ENCODE data around the gene PPP1R14D.

PPP1R14D gene

GRCh38 chr15:40825661-40826422, 2.7 kb downstream of the PPP1R14D start:
- no peak overlapping the region for H3K27ac ChIP-seq
- DNase-seq (ENCODE audit: low read depth, low spot score): no peak

GRCh38 chr15:40823572-40824343, 4.8 kb downstream of the PPP1R14D start:
- no peak for DNase-seq (ENCODE audit: low read depth, low spot score)
- H3K27ac ChIP-seq: peak overlapping the region; percentile 56

- no peak overlapping the region for H3K27ac ChIP-seq
- DNase-seq (ENCODE audit: low read depth, low spot score): no peak
Observed at GRCh38 chr15:40821195-40821594, 7.3 kb downstream of the PPP1R14D start.

GRCh38 chr15:40819048-40819447, 9.5 kb downstream of the PPP1R14D start:
- DNase-seq (ENCODE audit: low read depth, low spot score): no peak
- H3K27ac ChIP-seq: no peak overlapping the region

- no peak overlapping the region for H3K27ac ChIP-seq
- no peak for DNase-seq (ENCODE audit: low read depth, low spot score)
Observed at GRCh38 chr15:40815042-40815698, 13.3 kb downstream of the PPP1R14D start.

GRCh38 chr15:40812721-40813425, 15.6 kb downstream of the PPP1R14D start:
- H3K27ac ChIP-seq: no peak overlapping the region
- DNase-seq (ENCODE audit: low read depth, low spot score): no peak

GRCh38 chr15:40808861-40809450, 19.6 kb downstream of the PPP1R14D start:
- DNase-seq (ENCODE audit: low read depth, low spot score): no peak
- H3K27ac ChIP-seq: no peak overlapping the region

GRCh38 chr15:40807888-40808461, 20.5 kb downstream of the PPP1R14D start:
- H3K27ac ChIP-seq: peak overlapping the region; percentile 85
- no peak for DNase-seq (ENCODE audit: low read depth, low spot score)

GRCh38 chr15:40807028-40807887, 21.2 kb downstream of the PPP1R14D start, which contains the start of the genes DNAJC17 and ZFYVE19:
Gene DNAJC17 (minus strand): TSS chr15:40807473. CDS start chr15:40807446, 27 bp downstream.
Gene ZFYVE19 (plus strand): TSS chr15:40807089. CDS start chr15:40807590, 501 bp downstream.
- H3K27ac ChIP-seq: peak within 1 kb of the TSS; percentile 85
- DNase-seq (ENCODE audit: low read depth, low spot score): peak; percentile 88

- no peak for DNase-seq (ENCODE audit: low read depth, low spot score)
- peak overlapping the region; percentile 85 for H3K27ac ChIP-seq
Observed at GRCh38 chr15:40806672-40807027, 21.9 kb downstream of the PPP1R14D start.

GRCh38 chr15:40803688-40804087, 24.8 kb downstream of the PPP1R14D start:
- no peak overlapping the region for H3K27ac ChIP-seq
- no peak for DNase-seq (ENCODE audit: low read depth, low spot score)

GRCh38 chr15:40803076-40803475, 25.4 kb downstream of the PPP1R14D start:
- no peak overlapping the region for H3K27ac ChIP-seq
- no peak for DNase-seq (ENCODE audit: low read depth, low spot score)

GRCh38 chr15:40799523-40799922, 29.0 kb downstream of the PPP1R14D start:
- DNase-seq (ENCODE audit: low read depth, low spot score): no peak
- H3K27ac ChIP-seq: no peak overlapping the region

- peak overlapping the region; percentile 19 for H3K27ac ChIP-seq
- DNase-seq (ENCODE audit: low read depth, low spot score): no peak
Observed at GRCh38 chr15:40796512-40796911, 32.0 kb downstream of the PPP1R14D start.

GRCh38 chr15:40796041-40796440, 32.5 kb downstream of the PPP1R14D start:
- peak overlapping the region; percentile 19 for H3K27ac ChIP-seq
- DNase-seq (ENCODE audit: low read depth, low spot score): no peak

GRCh38 chr15:40793216-40793989, 35.1 kb downstream of the PPP1R14D start:
- peak; percentile 78 for DNase-seq (ENCODE audit: low read depth, low spot score)

GRCh38 chr15:40792394-40792793, 36.1 kb downstream of the PPP1R14D start:
- peak overlapping the region; percentile 74 for H3K27ac ChIP-seq
- no peak for DNase-seq (ENCODE audit: low read depth, low spot score)

More at GRCh38 chr15:40793216-40793989, 35.1 kb downstream of the PPP1R14D start:
- H3K27ac ChIP-seq: peak overlapping the region; percentile 66

- no peak for DNase-seq (ENCODE audit: low read depth, low spot score)
- H3K27ac ChIP-seq: peak overlapping the region; percentile 74
Observed at GRCh38 chr15:40790718-40791117, 37.8 kb downstream of the PPP1R14D start.
